ENCODE results near the gene TST.

The TST gene

DNA sequence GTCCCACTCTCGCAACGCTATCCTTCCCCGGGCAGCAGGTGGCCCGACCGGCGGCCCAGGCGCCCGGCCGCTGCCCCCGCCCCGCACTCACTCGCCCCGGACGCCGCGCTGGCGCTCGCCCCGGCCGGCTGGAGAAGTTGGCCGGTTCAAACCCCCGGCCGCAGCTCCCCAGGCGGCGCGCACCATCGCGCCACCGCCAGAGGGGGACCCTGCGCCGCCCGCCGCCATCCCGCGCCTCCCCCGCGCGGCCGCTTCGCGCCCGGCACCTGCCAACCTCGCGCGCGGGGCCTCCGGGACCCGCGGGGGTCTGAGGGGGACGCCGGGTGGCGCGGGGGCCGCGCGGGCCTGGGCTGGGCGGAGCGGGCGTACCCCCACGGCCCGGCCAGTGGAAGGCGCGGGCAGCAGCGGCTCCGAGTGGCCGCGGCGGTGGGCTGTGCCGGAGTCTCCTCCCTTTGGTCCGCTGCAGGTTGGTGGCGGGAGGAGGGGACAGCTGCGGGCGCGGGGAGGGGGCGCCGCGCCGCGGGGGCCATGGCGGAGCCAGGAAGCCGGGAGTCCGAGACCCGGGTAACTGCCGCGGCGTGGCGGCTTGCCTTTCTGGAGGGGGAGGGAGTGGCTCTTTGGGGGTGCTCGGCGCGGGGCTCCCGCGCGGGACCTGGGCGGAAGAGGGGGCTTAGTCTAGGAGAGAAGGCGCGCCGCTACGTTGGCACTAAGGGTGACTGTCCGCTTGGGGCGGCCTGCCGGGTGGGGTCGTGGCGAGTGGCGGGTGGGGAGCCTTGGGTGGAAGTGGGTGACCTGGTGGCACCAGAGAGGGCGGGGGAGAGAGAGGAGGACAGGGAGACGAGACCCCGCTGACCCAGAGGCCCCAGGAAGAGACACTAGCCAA, at the start of gene TST, which contains the start of gene MPST:
Gene TST (minus strand): TSS at position 139 of the 883 bp plus-strand sequence. CDS start 715 bp downstream, outside the sequence.
Gene MPST (plus strand): TSS at position 434 of the 883 bp plus-strand sequence. CDS start 95 bp downstream, at position 529.
- DNase-seq = peak; percentile 20 to 51

- no peak for DNase-seq
These were observed 49.6 kb upstream of the TST start for GRCh38 chr22:37068859-37069258.

GRCh38 chr22:37067428-37067827, 48.2 kb upstream of the TST start:
- no peak for DNase-seq

GRCh38 chr22:37065961-37066360, 46.7 kb upstream of the TST start:
- DNase-seq = no peak

DNA sequence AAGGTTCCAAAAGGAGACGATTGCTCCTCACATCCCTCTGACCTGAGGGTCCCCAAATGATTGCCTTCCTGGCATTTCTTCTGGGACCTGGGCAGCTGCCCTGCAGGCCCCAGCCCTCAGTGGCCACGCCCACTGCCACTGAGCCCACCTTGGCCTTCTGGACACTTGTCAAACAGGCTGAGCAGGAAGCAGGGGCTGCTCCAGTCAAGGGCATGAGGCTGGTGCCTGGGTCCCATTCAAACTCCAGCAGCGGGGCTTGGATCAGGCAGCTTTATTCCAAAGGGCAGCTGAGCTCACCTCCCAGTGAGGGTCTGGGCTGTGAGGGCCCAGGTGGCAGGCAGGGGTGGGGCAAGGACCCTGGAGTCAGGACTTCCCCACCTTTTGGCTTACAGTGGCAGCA, 45.9 kb upstream of the TST start:
- DNase-seq = no peak

GRCh38 chr22:37064553-37064952, 45.3 kb upstream of the TST start:
- no peak for DNase-seq

- no peak for DNase-seq
These were observed 44.5 kb upstream of the TST start for GRCh38 chr22:37063431-37064420.

GRCh38 chr22:37062702-37063381, 43.6 kb upstream of the TST start:
- DNase-seq = no peak

DNA sequence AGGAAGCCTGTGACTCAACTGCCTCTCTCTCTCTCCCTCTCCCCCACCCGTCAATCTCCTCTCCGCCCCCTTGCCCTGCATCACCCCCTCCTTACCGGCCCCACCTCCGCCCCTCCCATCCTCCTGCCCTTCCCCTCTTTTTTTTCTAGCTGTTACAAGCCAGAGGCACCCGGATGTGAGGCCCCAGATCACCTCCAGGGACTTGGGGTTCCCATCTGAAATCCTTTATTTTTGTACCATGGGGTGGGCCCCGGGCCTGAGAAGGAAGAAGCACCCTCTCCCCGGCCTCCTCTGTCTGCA, 43.1 kb upstream of the TST start:
- DNase-seq = no peak

- DNase-seq = no peak
These were observed 42.5 kb upstream of the TST start for GRCh38 chr22:37061611-37062375.

DNA sequence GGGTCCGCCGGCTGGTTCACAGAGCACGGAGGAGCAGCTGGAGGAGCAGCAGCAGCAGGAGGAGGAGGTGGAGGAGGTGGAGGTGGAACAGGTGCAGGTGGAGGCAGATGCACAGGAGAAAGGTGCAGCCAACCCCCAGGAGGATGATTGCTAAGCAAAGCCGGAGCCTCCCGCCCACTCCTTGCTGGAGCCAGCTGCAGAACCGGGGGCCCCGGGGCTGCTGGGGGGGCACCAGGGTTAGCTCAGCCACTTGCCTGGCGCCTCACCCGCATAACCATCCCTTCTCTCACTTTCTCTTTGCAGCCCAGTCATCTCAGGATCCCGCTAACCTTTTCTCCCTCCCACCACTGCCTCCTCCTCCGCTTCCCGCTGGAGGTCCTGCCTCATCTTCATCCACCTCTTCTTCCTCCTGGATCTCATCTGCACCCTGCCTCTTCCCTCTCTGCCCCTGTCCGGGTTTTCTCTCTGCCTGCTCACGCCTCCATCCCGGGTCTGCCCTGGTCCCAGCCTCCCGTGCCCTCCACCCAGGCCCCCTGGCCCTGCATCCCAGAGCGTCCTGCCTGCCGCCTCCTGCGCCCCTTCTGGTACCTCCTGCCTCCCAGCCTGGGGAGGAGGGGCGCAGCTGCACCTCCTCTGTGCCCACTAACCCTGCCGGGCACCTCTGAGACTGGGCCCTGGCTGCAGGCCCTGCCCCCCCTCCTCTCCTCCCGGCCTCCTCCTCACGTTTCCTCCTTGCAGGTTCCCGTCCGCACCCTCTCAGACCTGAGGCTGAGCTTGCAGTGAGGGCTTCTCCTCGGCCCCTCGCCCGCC, 41.8 kb upstream of the TST start:
- DNase-seq = no peak

GRCh38 chr22:37059876-37060449, 40.7 kb upstream of the TST start:
- no peak for DNase-seq

GRCh38 chr22:37058917-37059701, 39.9 kb upstream of the TST start:
- DNase-seq = no peak

- DNase-seq = no peak
These were observed 38.7 kb upstream of the TST start for GRCh38 chr22:37057796-37058510.

GRCh38 chr22:37057226-37057625, 38.0 kb upstream of the TST start:
- no peak for DNase-seq

DNA sequence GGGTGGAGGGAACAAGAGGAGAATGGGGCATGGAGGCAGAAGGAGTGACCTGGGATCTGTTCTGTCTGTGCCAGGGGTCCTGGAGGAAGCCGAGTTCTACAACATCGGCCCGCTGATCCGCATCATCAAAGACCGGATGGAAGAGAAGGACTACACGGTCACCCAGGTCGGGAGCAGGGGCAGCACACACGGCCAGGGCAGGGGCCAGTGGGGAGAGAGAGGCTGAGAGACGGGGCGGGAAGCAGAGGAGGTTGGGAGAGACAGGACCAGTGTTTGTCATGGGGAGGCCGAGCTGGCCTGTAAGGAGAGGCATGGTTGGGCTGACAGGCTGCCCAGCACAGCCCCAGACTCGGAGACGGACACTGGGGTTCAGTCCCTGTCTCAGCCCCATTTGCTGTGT, 37.0 kb upstream of the TST start:
- no peak for DNase-seq

- DNase-seq = no peak
These were observed 35.5 kb upstream of the TST start for GRCh38 chr22:37054600-37055365.

DNA sequence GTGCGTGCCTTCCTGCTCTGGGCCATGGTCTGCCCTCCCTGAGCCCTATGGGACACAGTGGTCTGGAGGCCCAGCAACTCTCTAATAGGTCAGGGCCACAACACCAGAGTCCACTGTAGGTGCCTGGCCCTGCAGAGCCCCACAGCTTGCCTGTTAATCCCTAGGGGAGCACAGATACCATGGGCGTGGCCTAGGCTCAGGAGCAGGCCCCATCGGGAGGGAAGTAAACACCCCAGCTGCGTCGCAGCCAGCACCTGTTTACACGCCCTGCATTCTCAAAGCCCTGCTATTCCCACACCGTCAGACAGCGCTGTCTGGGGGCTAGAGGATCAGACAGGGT, 34.8 kb upstream of the TST start:
- DNase-seq = no peak
